ENCODE data around the gene LRRC1. TPM values are rescaled to one million over a fixed set of nuclear protein-coding genes. Genes with fewer than 3 reads are reported as not detected.

The LRRC1 gene
- total RNA-seq, 1 donor from 2014 or later: 14.3 TPM

DNA sequence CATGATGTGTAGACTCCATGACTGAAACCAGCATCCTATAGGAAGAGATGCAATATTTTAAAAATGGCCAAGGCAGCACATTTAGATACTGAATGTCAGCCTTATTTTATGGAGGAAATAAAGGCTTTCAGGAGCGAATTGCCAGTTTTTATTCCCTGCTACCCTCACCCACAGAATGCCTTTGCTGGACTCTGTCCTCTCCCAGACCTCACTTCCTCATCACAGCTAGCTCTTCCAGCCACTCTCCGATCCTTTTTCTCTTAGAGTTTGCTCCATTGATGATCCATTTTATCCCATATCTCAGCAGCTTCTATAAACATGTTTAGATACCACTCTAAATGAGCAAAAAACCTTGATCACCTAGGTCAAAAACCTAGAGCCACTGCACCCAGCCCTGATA lies 137.7 kb downstream of the LRRC1 start:
- Histone ChIP-seq H3K79me2 (ENCODE audit: insufficient read depth, low read length) (no peaks in the 10 kb centered on the region), H3K9ac (ENCODE audit: low read length) (no peak overlapping the region), H2AFZ (ENCODE audit: low read depth, low read length) (no peak overlapping the region), H3K27ac (ENCODE audit: low read depth, low read length) (no peak overlapping the region), H3K4me3 (ENCODE audit: insufficient read depth, low read depth, low read length) (no peak overlapping the region), H3K36me3 (ENCODE audit: insufficient read depth, low read length) (no peaks in the 10 kb centered on the region), H3K27me3 (ENCODE audit: insufficient read depth, low read length) (no peaks in the 10 kb centered on the region), H3K9me3 (ENCODE audit: insufficient read depth, low read depth, low read length) (no peaks in the 10 kb centered on the region), H4K20me1 (ENCODE audit: insufficient read depth, low read length) (no peaks in the 10 kb centered on the region), H3K4me2 (ENCODE audit: low read length) (no peak overlapping the region), H3K4me1 (ENCODE audit: insufficient read depth, low read length) (no peaks in the 10 kb centered on the region)
- Mint-ChIP-seq H3K4me3 (ENCODE audit: unreplicated experiment) (no peak overlapping the region), H3K9me3 (ENCODE audit: unreplicated experiment) (peaks cover 8% of the 10 kb centered on the region), H3K27me3 (ENCODE audit: low read depth, unreplicated experiment) (no peaks in the 10 kb centered on the region), H3K4me1 (ENCODE audit: low read depth, unreplicated experiment) (peaks cover 2% of the 10 kb centered on the region), H3K27ac (ENCODE audit: unreplicated experiment) (no peak overlapping the region), H3K36me3 (ENCODE audit: low read depth, unreplicated experiment) (peaks cover 5% of the 10 kb centered on the region)
- no peak for TF ChIP-seq CTCF (IDR thresholded peaks at IDR 0.05; ENCODE audit: insufficient read depth, low read depth, low read length)
- TF ChIP-seq EZH2 (IDR thresholded peaks at IDR 0.05; ENCODE audit: insufficient read depth, low read length): no peak
- FAIRE-seq (no peak), DNase-seq (ENCODE audit: low read depth) (no peak)

DNA sequence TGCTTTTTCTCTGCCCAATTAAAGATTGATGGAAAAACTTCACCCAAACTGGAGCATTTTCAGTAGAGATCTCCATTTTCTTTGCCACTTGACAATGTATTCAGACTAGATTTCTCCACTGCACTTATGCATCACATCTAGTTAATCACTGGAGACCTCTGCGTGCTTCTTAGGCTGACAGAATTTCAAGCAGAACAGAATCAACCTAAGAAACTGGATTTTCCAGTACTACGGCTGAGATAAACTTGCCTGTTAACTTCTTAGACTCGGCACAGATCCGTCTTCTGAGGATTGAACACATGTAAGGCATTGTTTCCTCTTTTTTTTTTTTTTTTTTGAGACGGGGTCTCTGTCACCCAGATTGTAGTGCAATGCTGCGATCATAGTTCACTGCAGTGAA lies 139.2 kb downstream of the LRRC1 start:
- H3K9me3 ChIP-seq (ENCODE audit: insufficient read depth, low read depth, low read length): no peaks in the 10 kb centered on the region
- Mint-ChIP-seq H3K4me1 (ENCODE audit: low read depth, unreplicated experiment) (peaks cover 10% of the 10 kb centered on the region), H3K27ac (ENCODE audit: unreplicated experiment) (no peak overlapping the region), H3K9me3 (ENCODE audit: unreplicated experiment) (peaks cover 3% of the 10 kb centered on the region), H3K36me3 (ENCODE audit: low read depth, unreplicated experiment) (peaks cover 5% of the 10 kb centered on the region), H3K4me3 (ENCODE audit: unreplicated experiment) (no peak overlapping the region), H3K27me3 (ENCODE audit: low read depth, unreplicated experiment) (no peaks in the 10 kb centered on the region)
- H3K27ac ChIP-seq (ENCODE audit: low read depth, low read length): no peak overlapping the region
- no peak overlapping the region for H2AFZ ChIP-seq (ENCODE audit: low read depth, low read length)
- no peaks in the 10 kb centered on the region for H3K36me3 ChIP-seq (ENCODE audit: insufficient read depth, low read length)
- H3K9ac ChIP-seq (ENCODE audit: low read length): no peak overlapping the region
- FAIRE-seq: no peak
- TF ChIP-seq EZH2 (IDR thresholded peaks at IDR 0.05; ENCODE audit: insufficient read depth, low read length): no peak
- TF ChIP-seq CTCF (IDR thresholded peaks at IDR 0.05; ENCODE audit: insufficient read depth, low read depth, low read length): no peak
- H3K4me3 ChIP-seq (ENCODE audit: insufficient read depth, low read depth, low read length): no peak overlapping the region
- H4K20me1 ChIP-seq (ENCODE audit: insufficient read depth, low read length): no peaks in the 10 kb centered on the region
- H3K4me1 ChIP-seq (ENCODE audit: insufficient read depth, low read length): no peaks in the 10 kb centered on the region
- no peak for DNase-seq (ENCODE audit: low read depth)
- no peaks in the 10 kb centered on the region for H3K79me2 ChIP-seq (ENCODE audit: insufficient read depth, low read length)
- no peak overlapping the region for H3K4me2 ChIP-seq (ENCODE audit: low read length)
- no peaks in the 10 kb centered on the region for H3K27me3 ChIP-seq (ENCODE audit: insufficient read depth, low read length)

- H3K4me3 ChIP-seq (ENCODE audit: insufficient read depth, low read depth, low read length): no peak overlapping the region
- no peak overlapping the region for H3K4me3 Mint-ChIP-seq (ENCODE audit: unreplicated experiment)
- no peaks in the 10 kb centered on the region for H3K79me2 ChIP-seq (ENCODE audit: insufficient read depth, low read length)
- H3K27ac Mint-ChIP-seq (ENCODE audit: unreplicated experiment): no peak overlapping the region
- no peaks in the 10 kb centered on the region for H4K20me1 ChIP-seq (ENCODE audit: insufficient read depth, low read length)
- no peaks in the 10 kb centered on the region for H3K9me3 Mint-ChIP-seq (ENCODE audit: unreplicated experiment)
- H3K36me3 Mint-ChIP-seq (ENCODE audit: low read depth, unreplicated experiment): peaks cover 2% of the 10 kb centered on the region
- FAIRE-seq: no peak
- H3K4me1 ChIP-seq (ENCODE audit: insufficient read depth, low read length): no peaks in the 10 kb centered on the region
- no peaks in the 10 kb centered on the region for H3K27me3 ChIP-seq (ENCODE audit: insufficient read depth, low read length)
- no peaks in the 10 kb centered on the region for H3K9me3 ChIP-seq (ENCODE audit: insufficient read depth, low read depth, low read length)
- peaks cover 3% of the 10 kb centered on the region for H3K27me3 Mint-ChIP-seq (ENCODE audit: low read depth, unreplicated experiment)
- no peaks in the 10 kb centered on the region for H3K36me3 ChIP-seq (ENCODE audit: insufficient read depth, low read length)
- H3K4me2 ChIP-seq (ENCODE audit: low read length): no peak overlapping the region
- DNase-seq (ENCODE audit: low read depth): no peak
- H3K4me1 Mint-ChIP-seq (ENCODE audit: low read depth, unreplicated experiment): peaks cover 10% of the 10 kb centered on the region
- H3K27ac ChIP-seq (ENCODE audit: low read depth, low read length): no peak overlapping the region
- no peak for TF ChIP-seq CTCF (IDR thresholded peaks at IDR 0.05; ENCODE audit: insufficient read depth, low read depth, low read length)
- TF ChIP-seq EZH2 (IDR thresholded peaks at IDR 0.05; ENCODE audit: insufficient read depth, low read length): no peak
- no peak overlapping the region for H2AFZ ChIP-seq (ENCODE audit: low read depth, low read length)
- no peak overlapping the region for H3K9ac ChIP-seq (ENCODE audit: low read length)
Measured at GRCh38 chr6:53937461-53937860, 142.7 kb downstream of the LRRC1 start.

All from astrocyte (in vitro differentiated cells and primary cell).